GM18517 (cell line): ENCODE results near the gene MTHFD2L.

Experiments used
- ATAC-seq: cut with Tn5 transposase; IDR thresholded peaks from one replicate; pipeline ENCODE4 v1.9.1; 2021; ENCODE audit warnings: mild to moderate bottlenecking, moderate library complexity; ENCODE audit not compliant: unreplicated experiment

MTHFD2L gene

GRCh38 chr4:74237425-74237966 lies 79.6 kb downstream of the MTHFD2L start:
- ATAC-seq: no peak

GRCh38 chr4:74244049-74244448 lies 86.1 kb downstream of the MTHFD2L start:
- ATAC-seq: no peak

- ATAC-seq: no peak
These were observed 95.0 kb downstream of the MTHFD2L start for GRCh38 chr4:74252933-74253332.

- no peak for ATAC-seq
These were observed 96.5 kb downstream of the MTHFD2L start for GRCh38 chr4:74254386-74254785.

GRCh38 chr4:74255096-74255495 lies 97.2 kb downstream of the MTHFD2L start:
- ATAC-seq: no peak

- no peak for ATAC-seq
These were observed 101.0 kb downstream of the MTHFD2L start for GRCh38 chr4:74258963-74259362.

GRCh38 chr4:74260036-74260435 lies 102.1 kb downstream of the MTHFD2L start:
- no peak for ATAC-seq

- no peak for ATAC-seq
These were observed 104.6 kb downstream of the MTHFD2L start for GRCh38 chr4:74262522-74262921.

- ATAC-seq: no peak
These were observed 105.6 kb downstream of the MTHFD2L start for GRCh38 chr4:74263551-74263950.

- no peak for ATAC-seq
These were observed 108.2 kb downstream of the MTHFD2L start for GRCh38 chr4:74266081-74266480.

GRCh38 chr4:74267998-74268606 lies 110.2 kb downstream of the MTHFD2L start:
- no peak for ATAC-seq

GRCh38 chr4:74268643-74269042 lies 110.7 kb downstream of the MTHFD2L start:
- ATAC-seq: no peak

- ATAC-seq: no peak
These were observed 120.6 kb downstream of the MTHFD2L start for GRCh38 chr4:74278490-74278889.

- ATAC-seq: no peak
These were observed 121.8 kb downstream of the MTHFD2L start for GRCh38 chr4:74279716-74280115.

GRCh38 chr4:74282926-74283325 lies 125.0 kb downstream of the MTHFD2L start:
- no peak for ATAC-seq

- ATAC-seq: no peak
These were observed 125.7 kb downstream of the MTHFD2L start for GRCh38 chr4:74283614-74284013.

- no peak for ATAC-seq
These were observed 126.1 kb downstream of the MTHFD2L start for GRCh38 chr4:74284053-74284452.

GRCh38 chr4:74287164-74287563 lies 129.2 kb downstream of the MTHFD2L start:
- no peak for ATAC-seq

- ATAC-seq: no peak
These were observed 129.9 kb downstream of the MTHFD2L start for GRCh38 chr4:74287791-74288190.

GRCh38 chr4:74291471-74291870 lies 133.6 kb downstream of the MTHFD2L start:
- no peak for ATAC-seq

GRCh38 chr4:74292111-74292870 lies 134.4 kb downstream of the MTHFD2L start:
- ATAC-seq: no peak

GRCh38 chr4:74293558-74293957 lies 135.6 kb downstream of the MTHFD2L start:
- ATAC-seq: no peak
